ENCODE data around the gene ADGRL3. TPM values are rescaled to one million over a fixed set of nuclear protein-coding genes. Genes with fewer than 3 reads are reported as not detected.
"Not testable (repeated sequence)": the region's sequence is repeated elsewhere in the genome, so short reads cannot be mapped to it uniquely, and the experiment has no call there.

ADGRL3 gene
- total and polyA plus RNA-seq, 4 donors = 0.07 to 1.7 (median 0.82) TPM

GRCh38 chr4:61359301-61359700, 159.2 kb downstream of the ADGRL3 start:
- Histone ChIP-seq H3K27ac (ENCODE audit: low read depth in 1 of 2, low read length in 2 of 2) (no peak overlapping the region), H3K9me3 (ENCODE audit: control insufficient read depth in 4 of 4, low read length in 3 of 4) (no peaks in the 10 kb centered on the region), H3K36me3 (ENCODE audit: control insufficient read depth in 4 of 4, insufficient read depth in 3 of 4, low read depth in 1 of 4, low read length in 3 of 4) (no peaks in the 10 kb centered on the region), H3K4me1 (ENCODE audit: control insufficient read depth in 4 of 4, insufficient read depth in 4 of 4, low read length in 3 of 4) (no peaks in the 10 kb centered on the region), H3K4me3 (ENCODE audit: low read depth in 1 of 3, low read length in 3 of 3) (no peak overlapping the region), H3K27me3 (ENCODE audit: control insufficient read depth in 4 of 4, insufficient read depth in 4 of 4, low read length in 3 of 4) (no peaks in the 10 kb centered on the region), H3K9ac (ENCODE audit: low read depth in 1 of 2, low read length in 2 of 2) (no peak overlapping the region)
- no peak for DNase-seq (ENCODE audit: low spot score)
- 38% methylated on average over 3 of the region's 3 CpGs for WGBS
- no peak for TF ChIP-seq CTCF (IDR thresholded peaks at IDR 0.05; ENCODE audit: low read depth, low read length, missing input control)
- TF ChIP-seq ZBTB33 (IDR thresholded peaks at IDR 0.05) = no peak
- TF ChIP-seq REST (IDR thresholded peaks at IDR 0.05) = no peak
- no peak for TF ChIP-seq SP1 (IDR thresholded peaks at IDR 0.05)
- no peak for TF ChIP-seq TAF1 (conservative IDR thresholded peaks at IDR 0.05)
- TF ChIP-seq MAX (IDR thresholded peaks at IDR 0.05) = no peak
- TF ChIP-seq ATF3 (IDR thresholded peaks at IDR 0.05) = no peak
- no peak for TF ChIP-seq NR2F2 (IDR thresholded peaks at IDR 0.05)
- no peak for TF ChIP-seq RAD21 (IDR thresholded peaks at IDR 0.05)
- TF ChIP-seq JUND (IDR thresholded peaks at IDR 0.05) = no peak
- TF ChIP-seq FOXA2 (IDR thresholded peaks at IDR 0.05) = no peak
- TF ChIP-seq YY1 (IDR thresholded peaks at IDR 0.05) = no peak
- no peak for TF ChIP-seq EGR1 (IDR thresholded peaks at IDR 0.05; ENCODE audit: low read depth in 2 of 2)
- no peak for TF ChIP-seq GABPA (IDR thresholded peaks at IDR 0.05 in 1 of 2, conservative IDR thresholded peaks at IDR 0.05 in 1 of 2)
- no peak for TF ChIP-seq RXRA (IDR thresholded peaks at IDR 0.05)
- TF ChIP-seq FOXA1 (IDR thresholded peaks at IDR 0.05) = no peak
- TF ChIP-seq HNF4G (IDR thresholded peaks at IDR 0.05) = no peak
- no peak for TF ChIP-seq HNF4A (conservative IDR thresholded peaks at IDR 0.05)

- H3K36me3 ChIP-seq (ENCODE audit: control insufficient read depth in 4 of 4, insufficient read depth in 3 of 4, low read depth in 1 of 4, low read length in 3 of 4); H3K27ac ChIP-seq (ENCODE audit: low read depth in 1 of 2, low read length in 2 of 2); H3K4me3 ChIP-seq (ENCODE audit: low read depth in 1 of 3, low read length in 3 of 3); H3K9me3 ChIP-seq (ENCODE audit: control insufficient read depth in 4 of 4, low read length in 3 of 4); H3K4me1 ChIP-seq (ENCODE audit: control insufficient read depth in 4 of 4, insufficient read depth in 4 of 4, low read length in 3 of 4); H3K9ac ChIP-seq (ENCODE audit: low read depth in 1 of 2, low read length in 2 of 2); DNase-seq (ENCODE audit: low spot score); H3K27me3 ChIP-seq (ENCODE audit: control insufficient read depth in 4 of 4, insufficient read depth in 4 of 4, low read length in 3 of 4): not testable (repeated sequence)
- WGBS = 92% methylated on average over 26 of the region's 26 CpGs
Measured at GRCh38 chr4:61372817-61373216, 172.7 kb downstream of the ADGRL3 start.

Data from liver (tissue), 9 donors.